Nephron (organoid): ENCODE data around the gene IREB2.
"Not testable (repeated sequence)": the region's sequence is repeated elsewhere in the genome, so short reads cannot be mapped to it uniquely, and the experiment has no call there.

ENCODE experiments used
- H3K27ac Mint-ChIP-seq, 3 experiments: 2 replicates each; pipeline ENCODE4 v1.8.0; 2020; ENCODE audit warnings: mixed read lengths in 3 of 3, mild to moderate bottlenecking in 2 of 3, moderate library complexity in 1 of 3
- H3K27me3 Mint-ChIP-seq: 2 replicates; pipeline ENCODE4 v1.8.0; 2021; ENCODE audit warnings: low read depth, mild to moderate bottlenecking, moderate library complexity, mixed read lengths
- H3K36me3 Mint-ChIP-seq: 2 replicates; pipeline ENCODE4 v1.8.0; 2020; ENCODE audit warnings: low read depth, mixed read lengths
- H3K4me1 Mint-ChIP-seq: 2 replicates; pipeline ENCODE4 v1.8.0; 2020; ENCODE audit warnings: mixed read lengths
- H3K4me3 Mint-ChIP-seq, 3 experiments: 2 replicates each; pipeline ENCODE4 v1.8.0; 2020; ENCODE audit warnings: mild to moderate bottlenecking in 3 of 3, mixed read lengths in 3 of 3, moderate library complexity in 2 of 3
- H3K9me3 Mint-ChIP-seq: 2 replicates; pipeline ENCODE4 v1.8.0; 2020; ENCODE audit warnings: mixed read lengths
- TF ChIP-seq, protein P1 (sequence below), 3 experiments: fragments of 200-600 bp; sonication (generic); IDR thresholded peaks; one replicate each; pipeline ENCODE4 v1.5.0; 2021; ENCODE audit warnings: antibody characterized with exemption in 3 of 3; ENCODE audit not compliant: unreplicated experiment in 3 of 3

The IREB2 gene

GRCh38 chr15:78427953-78428352 lies 10.1 kb upstream of the IREB2 start:
- Mint-ChIP-seq H3K27me3 (peaks cover 25% of the 10 kb centered on the region), H3K36me3 (no peaks in the 10 kb centered on the region), H3K9me3 (no peaks in the 10 kb centered on the region), H3K27ac (no peak overlapping the region), H3K4me3 (no peak overlapping the region), H3K4me1 (no peaks in the 10 kb centered on the region)
- TF ChIP-seq, protein P1, sequence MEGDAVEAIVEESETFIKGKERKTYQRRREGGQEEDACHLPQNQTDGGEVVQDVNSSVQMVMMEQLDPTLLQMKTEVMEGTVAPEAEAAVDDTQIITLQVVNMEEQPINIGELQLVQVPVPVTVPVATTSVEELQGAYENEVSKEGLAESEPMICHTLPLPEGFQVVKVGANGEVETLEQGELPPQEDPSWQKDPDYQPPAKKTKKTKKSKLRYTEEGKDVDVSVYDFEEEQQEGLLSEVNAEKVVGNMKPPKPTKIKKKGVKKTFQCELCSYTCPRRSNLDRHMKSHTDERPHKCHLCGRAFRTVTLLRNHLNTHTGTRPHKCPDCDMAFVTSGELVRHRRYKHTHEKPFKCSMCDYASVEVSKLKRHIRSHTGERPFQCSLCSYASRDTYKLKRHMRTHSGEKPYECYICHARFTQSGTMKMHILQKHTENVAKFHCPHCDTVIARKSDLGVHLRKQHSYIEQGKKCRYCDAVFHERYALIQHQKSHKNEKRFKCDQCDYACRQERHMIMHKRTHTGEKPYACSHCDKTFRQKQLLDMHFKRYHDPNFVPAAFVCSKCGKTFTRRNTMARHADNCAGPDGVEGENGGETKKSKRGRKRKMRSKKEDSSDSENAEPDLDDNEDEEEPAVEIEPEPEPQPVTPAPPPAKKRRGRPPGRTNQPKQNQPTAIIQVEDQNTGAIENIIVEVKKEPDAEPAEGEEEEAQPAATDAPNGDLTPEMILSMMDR (IDR thresholded peaks at IDR 0.05; ENCODE audit: unreplicated experiment in 3 of 3) = no peak

- Mint-ChIP-seq H3K4me1 (no peaks in the 10 kb centered on the region), H3K36me3 (no peaks in the 10 kb centered on the region), H3K9me3 (no peaks in the 10 kb centered on the region), H3K4me3 (no peak overlapping the region), H3K27me3 (peaks cover 27% of the 10 kb centered on the region), H3K27ac (no peak overlapping the region)
- TF ChIP-seq, protein P1 (IDR thresholded peaks at IDR 0.05; ENCODE audit: unreplicated experiment in 3 of 3) = no peak
Measured at GRCh38 chr15:78429477-78429876, 8.5 kb upstream of the IREB2 start.

- H3K27ac Mint-ChIP-seq = no peak overlapping the region
- TF ChIP-seq, protein P1 (IDR thresholded peaks at IDR 0.05; ENCODE audit: unreplicated experiment in 3 of 3) = no peak
- peaks cover 27% of the 10 kb centered on the region for H3K27me3 Mint-ChIP-seq
Measured at GRCh38 chr15:78431955-78432354, 6.1 kb upstream of the IREB2 start.

GRCh38 chr15:78432664-78433063 lies 5.4 kb upstream of the IREB2 start:
- Mint-ChIP-seq H3K9me3 (no peaks in the 10 kb centered on the region), H3K4me3 (no peak overlapping the region), H3K27me3 (peaks cover 27% of the 10 kb centered on the region), H3K27ac (no peak overlapping the region), H3K4me1 (peaks cover 5% of the 10 kb centered on the region), H3K36me3 (no peaks in the 10 kb centered on the region)
- TF ChIP-seq, protein P1 (IDR thresholded peaks at IDR 0.05; ENCODE audit: unreplicated experiment in 3 of 3) = no peak

More at GRCh38 chr15:78431955-78432354, 6.1 kb upstream of the IREB2 start:
- H3K4me1 Mint-ChIP-seq = peaks cover 5% of the 10 kb centered on the region
- no peak overlapping the region for H3K4me3 Mint-ChIP-seq
- no peaks in the 10 kb centered on the region for H3K9me3 Mint-ChIP-seq
- H3K36me3 Mint-ChIP-seq = no peaks in the 10 kb centered on the region

GRCh38 chr15:78434134-78434533 lies 3.9 kb upstream of the IREB2 start:
- Mint-ChIP-seq H3K36me3 (no peaks in the 10 kb centered on the region), H3K4me1 (peaks cover 8% of the 10 kb centered on the region), H3K4me3 (peak overlapping the region in 1 of 3 experiments; percentile 28), H3K27me3 (peaks cover 27% of the 10 kb centered on the region), H3K9me3 (no peaks in the 10 kb centered on the region), H3K27ac (no peak overlapping the region)
- TF ChIP-seq, protein P1 (IDR thresholded peaks at IDR 0.05; ENCODE audit: unreplicated experiment in 3 of 3) = no peak

GRCh38 chr15:78434711-78435110 lies 3.3 kb upstream of the IREB2 start:
- H3K9me3 Mint-ChIP-seq, H3K36me3 Mint-ChIP-seq, H3K4me3 Mint-ChIP-seq, H3K27ac Mint-ChIP-seq: not testable (repeated sequence)
- peaks cover 11% of the 10 kb centered on the region for H3K4me1 Mint-ChIP-seq
- peaks cover 22% of the 10 kb centered on the region for H3K27me3 Mint-ChIP-seq
